Kidney tubule cell (primary cell): ENCODE results near the gene C2CD4B.
A peak's percentile ranks its signal among the peaks of the same experiment; 100 is the strongest.

Source experiments
- DNase-seq: peaks from one replicate; pipeline ENCODE4 v3.0.0-alpha.2; 2018; ENCODE audit warnings: low spot score

The C2CD4B gene

DNA sequence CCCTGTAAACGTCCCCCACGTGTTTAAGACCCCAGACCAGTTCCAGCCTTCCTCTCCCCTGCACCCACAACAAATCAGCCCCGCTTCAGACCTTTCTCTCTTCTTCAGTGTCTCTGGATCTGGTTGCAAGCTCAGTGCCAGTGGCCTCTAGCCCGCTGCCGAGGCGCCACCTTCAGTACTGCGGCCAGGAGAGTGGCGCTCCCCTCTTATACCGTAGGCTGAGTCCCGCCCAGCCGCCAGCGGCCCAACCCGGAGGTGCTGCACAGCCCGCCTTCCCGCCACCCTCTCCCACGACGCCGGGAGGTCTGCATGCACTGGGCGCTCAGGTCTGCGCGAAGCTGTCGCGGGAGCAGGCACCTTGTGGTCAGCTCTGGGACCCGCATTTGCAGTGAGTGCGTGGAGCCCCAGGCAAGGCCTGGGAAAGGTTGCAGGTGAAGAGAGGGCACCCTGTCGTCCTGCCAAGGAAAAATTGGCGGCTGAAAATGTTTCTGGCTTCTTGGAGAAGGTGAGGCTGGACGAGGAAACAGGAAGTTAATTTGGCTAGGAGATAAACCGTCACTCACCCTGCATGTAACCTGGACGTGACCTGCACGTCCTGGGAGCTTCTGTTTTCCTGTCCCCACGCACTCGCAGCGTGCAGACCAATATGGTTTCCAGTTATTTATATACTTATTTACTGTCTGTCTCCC lies at the start of gene C2CD4B:
TSS of gene C2CD4B (minus strand) at position 182 of the 689 bp plus-strand sequence. CDS start 301 bp downstream, outside the sequence.
- peak; percentile 46 for DNase-seq

DNA sequence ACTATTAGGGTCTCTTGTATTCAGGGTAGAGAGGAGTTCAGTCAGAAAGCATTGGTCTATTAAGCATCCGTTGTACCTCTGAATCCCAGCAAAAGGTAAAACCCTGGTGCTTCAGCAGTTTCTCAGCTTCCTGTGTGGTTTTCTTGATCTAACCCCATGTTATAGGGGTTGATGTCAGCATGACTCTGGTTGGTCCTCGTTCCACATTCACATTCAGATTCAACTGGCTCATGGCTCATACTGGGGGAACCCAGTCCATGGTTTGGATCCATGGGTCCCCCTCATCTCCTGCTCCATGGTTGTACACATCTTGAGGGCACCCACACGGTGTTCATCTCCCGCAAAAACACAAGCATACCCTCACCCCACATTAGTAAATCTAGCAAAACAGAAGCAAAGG lies 47.7 kb upstream of the C2CD4B start:
- DNase-seq: no peak

DNA sequence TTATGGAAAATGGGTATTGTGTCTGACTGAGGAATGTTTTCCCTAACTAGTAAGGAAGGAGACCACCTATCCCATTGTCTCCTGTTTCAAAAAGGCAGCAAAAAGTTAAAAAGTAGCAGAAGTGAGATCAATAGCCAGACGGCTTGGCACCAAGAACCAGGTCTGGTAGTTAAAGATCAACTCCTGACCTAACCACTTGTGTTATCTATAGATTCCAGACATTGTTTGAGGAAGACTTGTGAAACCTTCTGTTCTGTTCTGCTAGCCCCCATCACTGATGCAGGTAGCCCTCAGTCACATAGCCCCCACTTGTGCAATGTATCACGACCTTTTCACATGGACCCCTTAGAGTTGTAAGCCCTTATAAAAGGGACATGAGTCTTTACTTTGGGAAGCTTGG lies 46.3 kb upstream of the C2CD4B start:
- peak; percentile 42 for DNase-seq

DNA sequence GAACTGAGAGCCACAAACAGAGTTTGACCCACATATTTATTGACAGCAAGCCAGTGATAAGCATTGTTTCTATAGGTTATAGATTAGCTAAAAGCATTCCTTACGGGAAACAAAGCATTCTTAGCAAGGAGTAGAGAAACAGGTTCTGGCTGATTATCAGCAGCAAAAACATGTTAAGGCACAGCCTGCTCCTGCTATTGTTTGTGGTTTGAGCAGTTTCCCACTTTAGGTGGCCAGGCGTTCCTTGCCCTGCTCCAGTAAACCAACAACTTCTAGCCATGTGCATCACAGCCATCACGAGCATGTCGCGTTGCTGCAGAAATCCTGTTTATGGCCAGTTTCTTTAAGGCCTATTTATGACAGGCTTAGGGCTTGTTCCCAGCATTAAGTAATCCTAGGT lies 44.7 kb upstream of the C2CD4B start:
- DNase-seq: peak; percentile 17

- peak; percentile 9 for DNase-seq
Measured at GRCh38 chr15:62209322-62209721, 44.2 kb upstream of the C2CD4B start.

DNA sequence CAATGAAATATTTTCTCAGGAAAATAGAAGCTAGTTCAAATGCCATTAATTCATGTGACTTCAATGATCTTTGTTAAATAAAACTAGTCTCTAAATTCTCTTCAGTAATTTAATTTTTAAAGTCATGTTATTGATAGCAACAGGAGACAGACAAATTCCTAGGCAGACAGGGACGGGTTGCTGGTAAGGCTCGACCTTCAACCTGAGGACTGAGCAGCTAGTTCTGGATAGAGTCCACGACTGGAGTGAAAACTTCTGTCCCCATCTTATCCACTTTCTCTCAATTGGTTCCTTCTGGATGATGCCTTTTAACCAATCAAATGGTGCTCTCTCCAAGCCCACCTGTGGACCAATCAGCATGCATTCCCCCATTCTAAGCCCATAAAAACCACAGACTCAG lies 43.8 kb upstream of the C2CD4B start:
- DNase-seq: no peak

- DNase-seq: peak; percentile 3
Measured at GRCh38 chr15:62208367-62208766, 43.3 kb upstream of the C2CD4B start.

DNA sequence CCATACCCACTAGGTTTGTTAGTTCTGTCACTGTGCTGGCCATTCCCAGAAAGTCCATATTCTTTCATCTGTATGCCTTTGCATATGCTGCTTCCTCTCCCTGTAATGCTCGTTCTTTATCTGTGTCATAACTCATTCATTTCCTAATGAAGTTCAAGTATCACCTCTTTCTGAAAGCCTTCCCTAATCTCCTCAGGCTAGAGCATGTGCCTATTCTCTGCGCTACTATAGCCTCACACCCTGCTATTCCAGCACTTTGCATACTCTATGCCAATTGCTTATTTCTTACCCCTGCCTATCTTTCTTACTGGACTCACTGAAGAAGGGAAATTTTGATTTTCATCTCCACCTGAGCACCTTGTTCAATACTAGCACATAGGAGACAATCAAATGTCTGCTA lies 25.6 kb upstream of the C2CD4B start:
- no peak for DNase-seq

DNA sequence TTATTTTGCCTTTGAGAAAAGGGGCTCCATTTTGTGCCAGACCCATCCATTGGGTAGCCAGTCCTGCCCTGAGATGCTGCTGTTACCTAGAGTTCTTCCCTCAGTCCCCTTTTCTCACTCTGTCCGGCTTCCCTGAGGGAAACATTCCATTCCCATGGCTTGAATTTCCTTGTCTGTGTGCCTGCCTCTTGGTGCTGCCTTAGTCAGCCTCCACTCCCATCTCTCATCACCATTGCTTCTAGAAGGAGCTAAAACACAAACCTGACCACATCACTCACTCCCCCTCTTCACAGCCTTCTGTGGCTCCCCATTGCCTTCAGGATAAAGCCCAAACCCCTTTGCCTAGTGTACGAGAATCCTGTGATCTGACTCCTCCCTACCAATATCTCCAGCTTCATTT lies 25.2 kb upstream of the C2CD4B start:
- no peak for DNase-seq

DNA sequence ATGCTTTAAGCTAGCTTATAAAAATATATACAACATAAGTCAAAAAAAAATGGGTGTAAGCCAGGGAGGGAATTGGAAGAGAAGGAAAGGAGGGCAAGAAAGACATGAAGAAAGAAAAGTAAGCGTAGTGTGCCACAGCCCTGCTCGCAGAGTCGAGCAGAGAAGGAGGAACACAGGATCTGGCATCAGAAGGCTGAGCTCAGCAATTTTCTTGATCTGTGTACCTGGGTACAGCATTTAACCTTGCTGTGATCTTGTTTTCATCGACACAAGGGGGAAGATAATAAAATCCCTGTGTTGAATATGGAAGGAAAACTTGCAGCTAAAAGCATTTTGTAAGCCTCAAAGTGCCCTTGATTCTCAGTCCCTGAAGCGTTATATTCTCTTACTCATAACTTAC lies 23.7 kb upstream of the C2CD4B start:
- no peak for DNase-seq

DNA sequence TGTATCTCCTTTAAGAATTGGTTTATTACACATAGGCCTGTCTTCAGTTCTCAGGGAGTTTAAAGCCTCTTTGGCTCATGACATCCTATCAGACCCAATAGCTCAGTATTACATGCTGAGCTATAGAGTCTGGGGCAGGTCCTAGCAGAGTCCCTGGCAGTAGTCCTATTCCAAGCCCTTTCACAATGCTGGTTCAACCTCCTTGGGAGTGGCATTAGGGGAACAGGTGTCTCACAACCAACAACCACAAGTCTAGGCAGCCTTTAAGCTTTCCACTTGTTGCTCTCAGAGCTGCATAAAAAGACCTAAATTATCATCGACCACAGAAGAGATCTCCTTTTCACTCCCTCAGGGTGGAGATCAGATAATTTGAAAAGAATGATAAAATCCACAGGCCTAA lies 22.8 kb upstream of the C2CD4B start:
- DNase-seq: no peak

- no peak for DNase-seq
Measured at GRCh38 chr15:62187425-62187824, 22.3 kb upstream of the C2CD4B start.

GRCh38 chr15:62186578-62186977 lies 21.5 kb upstream of the C2CD4B start:
- DNase-seq: no peak

GRCh38 chr15:62183130-62183529 lies 18.0 kb upstream of the C2CD4B start:
- DNase-seq: no peak

GRCh38 chr15:62173215-62173614 lies 8.1 kb upstream of the C2CD4B start:
- DNase-seq: peak; percentile 33

GRCh38 chr15:62171882-62172281 lies 6.8 kb upstream of the C2CD4B start:
- DNase-seq: no peak

DNA sequence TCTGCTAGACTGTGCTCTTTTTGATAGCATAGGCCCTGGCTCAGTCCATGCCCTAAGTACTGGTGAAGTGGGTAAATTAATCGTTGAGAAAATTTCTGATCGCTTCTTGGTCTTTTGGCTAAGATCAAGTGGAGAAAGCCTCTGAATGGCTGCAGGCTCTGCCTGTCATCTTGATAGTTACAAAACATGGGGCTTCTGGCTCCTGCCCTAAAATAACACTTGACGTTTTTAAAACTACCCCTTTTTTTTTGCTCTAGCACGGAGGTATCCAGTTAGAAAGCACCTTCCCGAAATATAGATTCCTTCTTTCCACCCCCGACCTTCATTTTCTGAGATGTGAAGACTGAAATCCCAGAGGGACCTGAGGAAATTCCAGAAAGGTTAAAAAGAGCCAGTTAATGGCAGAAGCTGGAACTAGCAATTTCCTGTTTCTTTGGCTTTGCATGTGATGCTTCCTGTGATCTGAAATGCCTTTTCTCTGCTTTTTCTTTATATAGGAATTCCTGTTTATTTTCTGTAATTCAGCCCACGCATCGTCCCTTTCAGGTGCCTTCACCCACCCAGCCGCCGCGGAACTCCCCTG lies 799 bp upstream of the C2CD4B start:
- no peak for DNase-seq

GRCh38 chr15:62164396-62165103 lies 535 bp downstream of the C2CD4B start:
- no peak for DNase-seq

DNA sequence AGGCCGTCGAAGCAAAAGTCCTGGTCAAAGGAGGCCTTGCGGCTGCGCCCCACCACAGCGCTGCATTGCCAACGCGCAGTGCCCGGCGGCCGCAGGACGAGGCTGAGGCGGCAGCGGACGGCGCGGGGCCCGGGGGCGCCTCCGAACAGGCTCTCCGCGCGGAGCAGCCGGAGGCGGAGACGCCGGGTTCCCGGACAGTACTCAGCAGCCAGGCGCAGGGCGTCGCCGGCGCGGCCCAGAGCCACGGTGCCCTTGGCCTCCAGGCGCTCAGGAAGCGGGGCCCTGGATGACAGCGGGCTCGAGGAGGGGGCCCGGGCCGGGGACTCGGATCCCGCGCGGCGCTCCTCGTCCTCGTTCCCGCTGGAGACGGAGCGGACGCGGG lies 1.1 kb downstream of the C2CD4B start:
- no peak for DNase-seq

GRCh38 chr15:62163397-62164013 lies 1.6 kb downstream of the C2CD4B start:
- no peak for DNase-seq

DNA sequence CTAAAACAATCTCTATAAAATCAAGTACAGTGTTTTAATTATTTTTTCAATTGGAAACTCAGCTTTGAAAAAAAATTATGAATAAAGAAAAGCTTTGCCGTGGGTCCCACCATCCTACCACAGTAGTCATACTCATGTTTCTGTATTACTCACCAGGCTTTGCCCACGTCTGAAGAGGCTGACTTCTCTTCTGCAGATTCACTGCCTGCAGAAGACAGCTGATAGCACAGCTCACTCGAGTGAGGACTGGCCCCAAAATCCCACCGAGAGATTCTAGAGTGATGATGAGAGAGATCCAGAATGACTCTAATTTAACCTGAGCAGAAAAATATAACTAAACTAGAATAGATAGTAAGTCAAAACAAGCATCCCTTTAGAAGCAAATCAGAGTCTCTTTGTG lies 11.9 kb downstream of the C2CD4B start:
- no peak for DNase-seq

DNA sequence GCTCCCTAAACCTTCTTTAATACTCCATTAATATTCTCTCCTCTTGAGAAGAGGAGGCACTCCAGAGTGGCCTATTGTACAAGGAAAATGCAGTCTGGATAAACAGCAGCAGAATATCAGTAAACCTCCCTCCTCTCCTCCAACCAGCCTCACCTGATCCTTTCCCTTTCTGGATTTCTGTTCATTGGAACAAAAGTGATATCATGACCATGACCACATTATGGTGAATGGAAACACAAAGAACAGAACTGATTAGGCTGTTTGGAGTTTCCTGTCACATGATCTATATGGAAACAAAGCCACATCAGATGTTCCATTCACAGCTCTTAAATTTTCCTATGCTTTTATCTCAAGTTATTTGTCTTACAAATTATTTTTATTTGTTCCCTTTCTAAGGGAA lies 14.6 kb downstream of the C2CD4B start:
- no peak for DNase-seq

DNA sequence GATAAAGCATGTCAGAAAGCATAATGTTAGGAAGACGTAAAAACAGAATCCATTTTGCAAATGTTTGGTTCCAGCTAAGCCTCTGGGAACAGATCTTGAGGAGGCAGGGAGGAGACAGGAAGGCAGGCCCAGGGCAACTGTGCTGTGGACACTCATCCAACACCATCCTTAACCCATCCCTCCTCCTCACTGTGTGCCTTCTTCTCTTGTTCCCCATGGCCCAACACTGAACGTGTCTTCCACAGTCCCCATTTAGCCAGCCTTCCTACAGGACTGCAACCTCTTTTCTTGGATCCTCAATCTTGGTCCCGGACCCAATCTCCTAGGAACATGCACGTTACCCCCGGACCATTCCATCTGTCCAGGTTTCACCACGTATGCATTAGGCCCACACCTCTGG lies 15.4 kb downstream of the C2CD4B start:
- DNase-seq: no peak
